CD14-positive monocyte (primary cell): ENCODE data around the gene ELMOD1. TPM values are rescaled to one million over a fixed set of nuclear protein-coding genes. Genes with fewer than 3 reads are reported as not detected.

Experiments
- DNase-seq, 3 donors: peaks; one replicate each; pipeline ENCODE4 v3.0.0-alpha.2; 2011 to 2022
- H2AFZ ChIP-seq: 2 replicates; pipeline ENCODE4 v1.6.0; 2012; ENCODE audit warnings: mild to moderate bottlenecking, low read depth, low read length, inconsistent platforms; ENCODE audit not compliant: insufficient read depth, poor library complexity, severe bottlenecking
- H3K27ac ChIP-seq, 2 donors: 1 replicate in 1 of 2; 2 replicates in 1 of 2; pipeline ENCODE4 v1.5.1; 2012 to 2013; ENCODE audit warnings: low read length in 2 of 2, control low read depth in 1 of 2, inconsistent platforms in 1 of 2, low read depth in 1 of 2, mild to moderate bottlenecking in 1 of 2
- H3K27me3 ChIP-seq, 2 donors: one replicate each; pipeline versions ENCODE4 v1.6.0 to v1.6.1; 2011 to 2013; ENCODE audit warnings: low read length in 2 of 2; ENCODE audit not compliant: control insufficient read depth in 2 of 2, insufficient read depth in 2 of 2
- H3K36me3 ChIP-seq, 2 donors: replicated peaks in 1 of 2; 1 replicate in 1 of 2; 2 replicates in 1 of 2; pipeline versions ENCODE4 v1.5.1 to v1.6.1; 2012 to 2013; ENCODE audit warnings: low read length in 2 of 2, control low read depth in 1 of 2, inconsistent platforms in 1 of 2, mild to moderate bottlenecking in 1 of 2; ENCODE audit not compliant: insufficient read depth in 2 of 2, control insufficient read depth in 1 of 2
- H3K4me1 ChIP-seq, 2 donors: 1 replicate in 1 of 2; 2 replicates in 1 of 2; pipeline versions ENCODE4 v1.5.1 to v1.6.1; 2012 to 2013; ENCODE audit warnings: low read length in 2 of 2, control low read depth in 1 of 2, inconsistent platforms in 1 of 2, mild to moderate bottlenecking in 1 of 2, moderate library complexity in 1 of 2; ENCODE audit not compliant: insufficient read depth in 2 of 2, control insufficient read depth in 1 of 2
- H3K4me2 ChIP-seq: replicated peaks from 2 replicates; pipeline ENCODE3; 2012; ENCODE audit warnings: low read length, moderate library complexity, mild to moderate bottlenecking; ENCODE audit not compliant: poor library complexity, severe bottlenecking; ENCODE audit errors: extremely low read depth
- H3K4me3 ChIP-seq, 3 experiments: fragments of 200-600 bp in 1 of 3; sonication (generic) in 1 of 3; replicated peaks in 1 of 3; 1 replicate in 2 of 3; 2 replicates in 1 of 3; pipeline ENCODE4 v1.5.1; 2011 to 2013; ENCODE audit warnings: low read length in 3 of 3, mild to moderate bottlenecking in 3 of 3, control low read depth in 2 of 3, low read depth in 2 of 3, inconsistent platforms in 1 of 3, moderate library complexity in 1 of 3
- H3K79me2 ChIP-seq: 2 replicates; pipeline ENCODE4 v1.6.0; 2012; ENCODE audit warnings: mild to moderate bottlenecking, control low read depth, inconsistent platforms, low read length, moderate library complexity; ENCODE audit not compliant: insufficient read depth
- H3K9ac ChIP-seq: 2 replicates; pipeline ENCODE4 v1.6.0; 2017; ENCODE audit warnings: low read length, mild to moderate bottlenecking; ENCODE audit not compliant: insufficient read depth, poor library complexity, severe bottlenecking
- H3K9me3 ChIP-seq, 2 donors: replicated peaks in 1 of 2; 1 replicate in 1 of 2; 2 replicates in 1 of 2; pipeline versions ENCODE4 v1.5.1 to v1.6.1; 2012 to 2013; ENCODE audit warnings: low read length in 2 of 2, control low read depth in 1 of 2; ENCODE audit not compliant: control insufficient read depth in 1 of 2, insufficient read depth in 1 of 2
- H4K20me1 ChIP-seq: 2 replicates; pipeline ENCODE4 v1.6.0; 2012; ENCODE audit warnings: mild to moderate bottlenecking, low read length, control low read depth, moderate library complexity; ENCODE audit not compliant: insufficient read depth
- H3K27ac Mint-ChIP-seq, 7 donors: one replicate each; pipeline ENCODE4 v1.8.0; 2020; ENCODE audit warnings: mild to moderate bottlenecking in 7 of 7, mixed read lengths in 7 of 7, moderate library complexity in 6 of 7, inconsistent platforms in 2 of 7
- H3K27me3 Mint-ChIP-seq, 3 donors: one replicate each; pipeline ENCODE4 v1.8.0; 2021 to 2022; ENCODE audit warnings: low read depth in 3 of 3, mild to moderate bottlenecking in 3 of 3, mixed read lengths in 3 of 3, moderate library complexity in 3 of 3, inconsistent platforms in 1 of 3
- H3K36me3 Mint-ChIP-seq, 2 donors: one replicate each; pipeline ENCODE4 v1.8.0; 2020; ENCODE audit warnings: mixed read lengths in 2 of 2, inconsistent platforms in 1 of 2, mild to moderate bottlenecking in 1 of 2
- H3K4me1 Mint-ChIP-seq: one replicate; pipeline ENCODE4 v1.8.0; 2020; ENCODE audit warnings: mild to moderate bottlenecking, mixed read lengths
- H3K4me3 Mint-ChIP-seq, 2 donors: one replicate each; pipeline ENCODE4 v1.8.0; 2020; ENCODE audit warnings: mild to moderate bottlenecking in 2 of 2, mixed read lengths in 2 of 2, moderate library complexity in 1 of 2
- H3K9me3 Mint-ChIP-seq, 7 donors: one replicate each; pipeline ENCODE4 v1.8.0; 2020 to 2022; ENCODE audit warnings: mixed read lengths in 7 of 7, mild to moderate bottlenecking in 6 of 7, moderate library complexity in 6 of 7, inconsistent platforms in 2 of 7
- CTCF ChIP-seq: fragments of 200-600 bp; IDR thresholded peaks from one replicate; pipeline ENCODE4 v1.8.0; 2022; ENCODE audit warnings: antibody characterized with exemption, mild to moderate bottlenecking
- WGBS: methylation state at CpG from one replicate; pipeline ENCODE4 v1.1.5; 2013; ENCODE audit warnings: missing lambda C conversion rate; ENCODE audit not compliant: insufficient coverage; 5-methylcytosine and 5-hydroxymethylcytosine counted together
- intact Hi-C, 2 donors: fragments of 100-400 bp; cut with micrococcal nuclease; formaldehyde crosslinking; loops; one replicate each; pipeline versions ENCODE4 v1.15.0 to v1.15.1; 2023
- polyA plus RNA-seq, 3 donors: library from polyadenylated mRNA; depleted of rRNA in 1 of 3; unstranded in 2 of 3; stranded (reverse) in 1 of 3; fragments of 300-500 nt in 2 of 3; fragments of >200 nt in 1 of 3; fragmentation: Illumina TruSeq in 2 of 3; gene quantifications; 1 replicate in 2 of 3; 2 replicates in 1 of 3; pipeline ENCODE4 v1.2.3, GENCODE V29; 2012 to 2021

Gene ELMOD1
- polyA plus RNA-seq, 3 donors = not detected

DNA sequence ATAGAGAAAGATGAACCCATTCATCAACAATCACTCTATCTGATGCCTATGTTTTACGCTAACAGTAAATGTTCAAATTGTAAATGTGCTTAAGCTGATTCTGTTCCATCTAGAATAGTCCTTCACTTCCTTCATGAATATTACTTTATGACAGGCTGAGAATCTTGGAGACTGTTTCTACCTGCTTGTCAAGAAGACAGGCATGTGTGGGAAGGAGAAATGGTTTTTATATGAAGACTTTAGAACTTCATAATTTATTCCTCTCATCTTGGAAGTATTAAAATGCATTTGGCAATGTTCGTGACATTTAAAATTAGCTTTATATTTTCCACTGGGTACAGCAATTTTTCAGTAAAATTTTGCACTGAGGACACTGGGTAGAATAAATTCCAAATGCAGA lies 41.0 kb downstream of the ELMOD1 start:
- Mint-ChIP-seq H3K27me3 (peaks cover 6 to 10% (median 8%) of the 10 kb centered on the region in 3 donors), H3K27ac (no peak overlapping the region), H3K4me1 (no peaks in the 10 kb centered on the region), H3K4me3 (no peak overlapping the region), H3K36me3 (no peaks in the 10 kb centered on the region), H3K9me3 (no peaks in the 10 kb centered on the region)
- Histone ChIP-seq H4K20me1 (no peaks in the 10 kb centered on the region), H3K9ac (no peak overlapping the region), H3K4me3 (no peak overlapping the region), H2AFZ (no peak overlapping the region), H3K4me2 (no peak overlapping the region), H3K4me1 (no peaks in the 10 kb centered on the region), H3K27me3 (peaks cover 2 to 8% of the 10 kb centered on the region in 2 donors), H3K79me2 (no peaks in the 10 kb centered on the region), H3K9me3 (no peaks in the 10 kb centered on the region), H3K36me3 (no peaks in the 10 kb centered on the region), H3K27ac (no peak overlapping the region)
- no peak for TF ChIP-seq CTCF
- WGBS = no CpG with 5 or more reads among the region's 2 CpGs
- DNase-seq = no peak
- intact Hi-C loops = no loop called here

DNA sequence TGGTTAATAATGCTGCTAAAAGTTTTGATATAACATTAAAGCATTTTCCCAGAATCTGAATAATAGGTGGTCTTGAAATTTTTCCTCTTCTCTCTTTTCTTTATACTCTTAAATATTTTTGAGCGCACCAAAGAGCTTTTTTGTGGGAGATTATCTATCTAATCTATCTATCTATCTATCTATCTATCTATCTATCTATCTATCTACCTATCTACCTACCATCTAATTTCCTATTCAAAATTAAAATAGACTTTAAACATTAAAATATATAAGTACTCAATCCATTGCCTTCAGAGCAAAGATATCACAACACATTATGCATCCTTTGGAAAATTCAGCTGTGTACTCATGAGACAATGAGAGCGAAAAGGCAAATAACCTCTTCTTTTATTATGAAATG lies 55.8 kb downstream of the ELMOD1 start:
- Histone ChIP-seq H3K27me3 (peaks cover 2 to 10% of the 10 kb centered on the region in 2 donors), H3K79me2 (no peaks in the 10 kb centered on the region), H3K4me3 (no peak overlapping the region), H3K9me3 (no peaks in the 10 kb centered on the region), H3K27ac (no peak overlapping the region), H3K4me2 (no peak overlapping the region), H3K9ac (no peak overlapping the region), H2AFZ (no peak overlapping the region), H3K36me3 (no peaks in the 10 kb centered on the region), H3K4me1 (no peaks in the 10 kb centered on the region), H4K20me1 (no peaks in the 10 kb centered on the region)
- H3K27me3 Mint-ChIP-seq = peaks cover 4 to 15% (median 10%) of the 10 kb centered on the region in 3 donors
- no peaks in the 10 kb centered on the region for H3K9me3 Mint-ChIP-seq
- no peak for DNase-seq
- H3K4me3 Mint-ChIP-seq = no peak overlapping the region
- no CpG with 5 or more reads among the region's 2 CpGs for WGBS
- no peak overlapping the region for H3K27ac Mint-ChIP-seq
- TF ChIP-seq CTCF = no peak
- intact Hi-C loops = no loop called here
- H3K4me1 Mint-ChIP-seq = no peaks in the 10 kb centered on the region
- H3K36me3 Mint-ChIP-seq = no peaks in the 10 kb centered on the region
